NB4 (cell line): ENCODE measurements around the gene OR5B2.
"Not testable (repeated sequence)": the region's sequence is repeated elsewhere in the genome, so short reads cannot be mapped to it uniquely, and the experiment has no call there.

ENCODE experiments used
- DNase-seq: peaks from one replicate; pipeline ENCODE4 v3.0.0; 2010; ENCODE audit warnings: low read depth
- H3K4me3 ChIP-seq: one replicate; pipeline ENCODE4 v1.5.1; 2011; ENCODE audit warnings: mild to moderate bottlenecking, low read depth, low read length, moderate library complexity
- MYC ChIP-seq: IDR thresholded peaks from 2 replicates; pipeline ENCODE4 v1.6.1; 2011; ENCODE audit warnings: low read depth, low read length
- POLR2A ChIP-seq: IDR thresholded peaks from 2 replicates; pipeline ENCODE4 v1.6.1; 2011; ENCODE audit warnings: mild to moderate bottlenecking; ENCODE audit not compliant: insufficient read length; ENCODE audit errors: extremely low read depth
- TF ChIP-seq, protein P1 (sequence below): IDR thresholded peaks from 2 replicates; pipeline ENCODE4 v1.6.1; 2011; ENCODE audit warnings: low read depth, low read length
- TF ChIP-seq, protein P2 (sequence below): IDR thresholded peaks from one replicate; pipeline ENCODE4 v1.5.1; 2012; ENCODE audit warnings: low read depth, low read length

Gene OR5B2

DNA sequence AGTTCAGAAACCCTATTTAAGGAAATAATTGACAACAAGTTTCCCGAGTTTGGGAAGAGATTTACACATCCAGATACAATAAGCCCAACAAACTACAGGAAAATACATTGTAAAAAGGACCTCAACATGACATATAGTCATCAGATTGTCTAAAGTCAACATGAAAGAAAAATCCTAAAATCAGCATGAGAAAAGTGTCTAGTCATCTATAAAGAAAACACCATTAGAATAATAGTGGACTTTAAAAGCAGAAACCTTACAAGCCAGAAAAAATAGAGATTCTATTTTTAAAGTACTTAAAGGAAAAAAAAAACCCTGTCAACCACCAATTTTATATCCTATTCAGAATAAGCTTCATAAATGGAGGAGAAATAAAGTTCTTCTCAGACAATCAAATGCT is 1.4 kb upstream of the OR5B2 start:
- no peak overlapping the region for H3K4me3 ChIP-seq
- no peak for DNase-seq
- TF ChIP-seq MYC, result no peak
- TF ChIP-seq, protein P1, sequence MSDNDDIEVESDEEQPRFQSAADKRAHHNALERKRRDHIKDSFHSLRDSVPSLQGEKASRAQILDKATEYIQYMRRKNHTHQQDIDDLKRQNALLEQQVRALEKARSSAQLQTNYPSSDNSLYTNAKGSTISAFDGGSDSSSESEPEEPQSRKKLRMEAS, result no peak
- no peak for TF ChIP-seq POLR2A
- TF ChIP-seq, protein P2, sequence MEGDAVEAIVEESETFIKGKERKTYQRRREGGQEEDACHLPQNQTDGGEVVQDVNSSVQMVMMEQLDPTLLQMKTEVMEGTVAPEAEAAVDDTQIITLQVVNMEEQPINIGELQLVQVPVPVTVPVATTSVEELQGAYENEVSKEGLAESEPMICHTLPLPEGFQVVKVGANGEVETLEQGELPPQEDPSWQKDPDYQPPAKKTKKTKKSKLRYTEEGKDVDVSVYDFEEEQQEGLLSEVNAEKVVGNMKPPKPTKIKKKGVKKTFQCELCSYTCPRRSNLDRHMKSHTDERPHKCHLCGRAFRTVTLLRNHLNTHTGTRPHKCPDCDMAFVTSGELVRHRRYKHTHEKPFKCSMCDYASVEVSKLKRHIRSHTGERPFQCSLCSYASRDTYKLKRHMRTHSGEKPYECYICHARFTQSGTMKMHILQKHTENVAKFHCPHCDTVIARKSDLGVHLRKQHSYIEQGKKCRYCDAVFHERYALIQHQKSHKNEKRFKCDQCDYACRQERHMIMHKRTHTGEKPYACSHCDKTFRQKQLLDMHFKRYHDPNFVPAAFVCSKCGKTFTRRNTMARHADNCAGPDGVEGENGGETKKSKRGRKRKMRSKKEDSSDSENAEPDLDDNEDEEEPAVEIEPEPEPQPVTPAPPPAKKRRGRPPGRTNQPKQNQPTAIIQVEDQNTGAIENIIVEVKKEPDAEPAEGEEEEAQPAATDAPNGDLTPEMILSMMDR, result no peak

DNA sequence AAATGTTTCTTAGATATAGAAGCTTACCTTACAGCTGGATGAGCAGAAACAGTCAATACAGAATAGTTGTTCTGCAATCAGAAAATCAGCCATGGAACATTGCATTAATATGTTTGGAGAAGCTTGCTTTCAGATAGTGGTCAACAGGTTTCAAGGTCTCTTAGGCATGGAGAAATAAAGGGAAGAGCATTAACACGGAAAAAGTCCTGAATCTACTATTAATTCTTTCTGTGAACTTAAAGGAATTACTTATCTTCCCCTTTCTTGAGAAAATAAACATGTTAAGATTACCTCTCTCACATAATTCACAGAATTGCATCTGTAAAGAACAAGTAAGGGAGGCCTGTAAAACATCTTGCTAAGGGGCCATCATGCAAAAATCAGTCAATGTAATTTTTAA is 21.1 kb downstream of the OR5B2 start, which contains the start of gene OR5B3:
OR5B3 (minus strand) TSS at position 101 of the 400 bp plus-strand sequence. CDS start 3,465 bp downstream, outside the sequence.
- TF ChIP-seq POLR2A (no peak), MYC (no peak)
- TF ChIP-seq, protein P1, result no peak
- TF ChIP-seq, protein P2, result no peak
- no peak within 1 kb of the TSS for H3K4me3 ChIP-seq
- DNase-seq, result no peak

- H3K4me3 ChIP-seq, DNase-seq: not testable (repeated sequence)
Measured at GRCh38 chr11:58399622-58400021, 28.3 kb downstream of the OR5B2 start.

DNA sequence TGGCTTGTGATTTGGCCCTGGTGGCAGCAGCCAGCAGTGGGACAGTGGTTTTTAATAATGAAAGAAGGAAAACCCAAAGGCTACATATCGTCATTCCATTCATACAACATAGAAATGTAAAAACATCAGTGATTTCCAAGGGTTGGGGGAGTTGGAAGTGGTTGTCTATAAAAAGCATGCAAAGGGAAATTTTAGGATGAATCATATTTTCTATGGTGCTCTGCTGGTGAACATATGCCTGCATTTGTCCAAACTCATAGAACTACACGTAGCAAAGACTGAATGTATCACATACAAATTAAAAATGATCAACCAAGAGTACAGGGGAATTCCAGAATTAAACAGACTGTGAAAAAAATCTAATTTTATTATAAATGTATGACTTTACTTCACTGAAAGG is 32.3 kb downstream of the OR5B2 start:
- H3K4me3 ChIP-seq, result no peak overlapping the region
- no peak for TF ChIP-seq POLR2A
- TF ChIP-seq MYC, result no peak
- TF ChIP-seq, protein P2, result no peak
- TF ChIP-seq, protein P1, result no peak
- no peak for DNase-seq

DNA sequence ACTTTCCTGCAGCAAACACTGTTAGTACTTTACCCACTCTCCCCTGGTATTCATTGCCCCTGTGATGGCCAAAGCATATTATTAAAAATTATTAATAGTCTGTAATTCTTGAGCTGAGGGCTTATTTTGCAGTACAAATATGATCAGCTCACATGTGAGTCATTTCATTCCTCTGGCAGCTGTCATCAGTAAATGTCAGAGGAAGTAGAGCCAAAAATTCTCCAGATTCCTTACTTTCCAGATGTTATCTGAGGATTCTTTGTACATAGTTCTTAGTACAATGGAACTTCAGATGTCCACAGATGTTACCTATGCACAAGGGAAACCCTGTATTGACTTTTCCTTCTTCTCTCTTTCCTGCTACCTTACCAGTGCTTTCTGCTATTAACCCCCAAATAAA is 33.7 kb downstream of the OR5B2 start:
- no peak for DNase-seq
- no peak overlapping the region for H3K4me3 ChIP-seq
- TF ChIP-seq, protein P1, result no peak
- TF ChIP-seq, protein P2, result no peak
- TF ChIP-seq POLR2A, result no peak

- TF ChIP-seq MYC (no peak), POLR2A (no peak)
- TF ChIP-seq, protein P1, result no peak
- TF ChIP-seq, protein P2, result no peak
- H3K4me3 ChIP-seq, result no peak overlapping the region
- no peak for DNase-seq
Measured at GRCh38 chr11:58392746-58393145, 35.2 kb downstream of the OR5B2 start.
